GM12878 (cell line): ENCODE results near the gene BARX2. TPM values are rescaled to one million over a fixed set of nuclear protein-coding genes. Genes with fewer than 3 reads are reported as not detected.

Source experiments
- ATAC-seq: fragments of 200-7000 bp; cut with Tn5 transposase; 3 replicates; pipeline ENCODE4 v1.9.1; 2020; ENCODE audit warnings: mild to moderate bottlenecking, moderate library complexity
- Bru-seq: library from RNA; stranded (reverse); fragments of 400-500 nt; gene quantifications from one replicate; lab custom pipeline; 2021; lab: Mats Ljungman, UMichigan
- BruChase-seq, 2 experiments: library from RNA; stranded (reverse); fragments of 400-500 nt; gene quantifications; one replicate each; lab custom pipeline; 2021; lab: Mats Ljungman, UMichigan
- BruUV-seq: library from RNA; stranded (reverse); fragments of 400-500 nt; replicated peaks from 2 replicates; lab custom pipeline; 2021; lab: Mats Ljungman, UMichigan
- CTCF ChIA-PET: fragments of 300-600 bp; sonication (Branson Sonifier 250); formaldehyde crosslinking; extraction: SDS; loops from one replicate; lab custom pipeline; 2021; ENCODE audit warnings: inconsistent platforms; lab: Yijun Ruan, JAX
- POLR2A ChIA-PET: fragments of 350-600 bp; formaldehyde crosslinking; extraction: SDS; loops from one replicate; lab custom pipeline; 2021; ENCODE audit warnings: inconsistent platforms; lab: Charles Lee
- RAD21 ChIA-PET: fragments of 300-600 bp; sonication (Branson Sonifier 250); formaldehyde crosslinking; loops from one replicate; lab custom pipeline; 2023; ENCODE audit warnings: antibody characterized with exemption; ENCODE audit not compliant: unreplicated experiment; lab: Charles Lee
- SMC1A ChIA-PET: fragments of 300-600 bp; sonication (Branson Sonifier 250); formaldehyde crosslinking; loops from one replicate; lab custom pipeline; 2023; ENCODE audit not compliant: unreplicated experiment, uncharacterized antibody; lab: Charles Lee
- DNase-seq: peaks from one replicate; pipeline ENCODE4 v3.0.0-alpha.2; 2011; ENCODE audit warnings: low read depth, low spot score
- FAIRE-seq: peaks from 3 replicates; lab custom pipeline; 2011; peaks lifted over from hg19 to GRCh38; lab: Jason Lieb, UNC
- H2AFZ ChIP-seq: 2 replicates; pipeline ENCODE4 v1.6.0; 2011; ENCODE audit warnings: low read depth, low read length, control low read depth; ENCODE audit not compliant: control insufficient read depth
- H3K27ac ChIP-seq: 2 replicates; pipeline ENCODE4 v1.5.1; 2011; ENCODE audit warnings: control low read depth; ENCODE audit not compliant: control insufficient read depth, insufficient read depth
- H3K27me3 ChIP-seq, 2 experiments: replicated peaks in 1 of 2; 2 replicates each; pipeline versions ENCODE4 v1.6.0 to v1.6.1; 2011; ENCODE audit warnings: low read length in 1 of 2; ENCODE audit not compliant: control insufficient read depth in 2 of 2, insufficient read depth in 2 of 2
- H3K36me3 ChIP-seq, 2 experiments: 2 replicates each; pipeline ENCODE4 v1.5.1; 2011; ENCODE audit warnings: low read length in 1 of 2; ENCODE audit not compliant: control insufficient read depth in 2 of 2, insufficient read depth in 2 of 2
- H3K4me1 ChIP-seq: 2 replicates; pipeline ENCODE4 v1.6.1; 2011; ENCODE audit warnings: mild to moderate bottlenecking, low read length, moderate library complexity, mixed read lengths; ENCODE audit not compliant: control insufficient read depth, insufficient read depth
- H3K4me2 ChIP-seq: 2 replicates; pipeline ENCODE4 v1.6.0; 2011; ENCODE audit warnings: control low read depth; ENCODE audit not compliant: control insufficient read depth, insufficient read depth
- H3K4me3 ChIP-seq: fragments of 200-600 bp; sonication (generic); 2 replicates; pipeline ENCODE4 v1.5.1; 2016
- H3K79me2 ChIP-seq: 2 replicates; pipeline ENCODE4 v1.6.0; 2011; ENCODE audit warnings: low read length; ENCODE audit not compliant: control insufficient read depth, insufficient read depth
- H3K9ac ChIP-seq: 2 replicates; pipeline ENCODE4 v1.8.0; 2011; ENCODE audit warnings: low read length, control low read depth, mixed read lengths; ENCODE audit not compliant: control insufficient read depth, insufficient read depth
- H3K9me3 ChIP-seq: replicated peaks from 3 replicates; pipeline ENCODE4 v1.5.1; 2011; ENCODE audit warnings: mild to moderate bottlenecking, low read length; ENCODE audit not compliant: control insufficient read depth, insufficient read depth
- H4K20me1 ChIP-seq: 2 replicates; pipeline ENCODE4 v1.6.0; 2011; ENCODE audit not compliant: control insufficient read depth, insufficient read depth
- E2F8 ChIP-seq: fragments of 450-650 bp; IDR thresholded peaks from 2 replicates; pipeline ENCODE4 v1.6.1; 2018; ENCODE audit warnings: mild to moderate bottlenecking, low read depth, moderate library complexity; ENCODE audit not compliant: partially characterized antibody
- FOS ChIP-seq: IDR thresholded peaks from 3 replicates; pipeline ENCODE4 v1.6.1; 2011; ENCODE audit warnings: borderline replicate concordance; ENCODE audit not compliant: insufficient read length; ENCODE audit errors: extremely low read depth
- KLF5 ChIP-seq: fragments of 450-650 bp; IDR thresholded peaks from 2 replicates; pipeline ENCODE4 v1.6.1; 2014; ENCODE audit warnings: mild to moderate bottlenecking; ENCODE audit not compliant: partially characterized antibody
- MLLT1 ChIP-seq: fragments of 450-650 bp; IDR thresholded peaks from 2 replicates; pipeline ENCODE4 v1.6.1; 2016; ENCODE audit warnings: mild to moderate bottlenecking
- RAD21 ChIP-seq: IDR thresholded peaks from 2 replicates; pipeline ENCODE4 v1.6.1; 2011; ENCODE audit warnings: mild to moderate bottlenecking, low read depth, low read length, moderate library complexity; ENCODE audit not compliant: insufficient read depth
- SMC3 ChIP-seq: IDR thresholded peaks from 2 replicates; pipeline ENCODE4 v1.6.1; 2011; ENCODE audit warnings: low read length, improper control_type of control experiment, borderline replicate concordance
- SPI1 ChIP-seq: IDR thresholded peaks from 2 replicates; pipeline ENCODE4 v1.6.1; 2011; ENCODE audit warnings: low read depth, mild to moderate bottlenecking, low read length, moderate library complexity, borderline replicate concordance; ENCODE audit not compliant: insufficient read depth
- TCF7 ChIP-seq: IDR thresholded peaks from 2 replicates; pipeline ENCODE4 v1.6.1; 2014; ENCODE audit warnings: antibody characterized with exemption, borderline replicate concordance
- WRNIP1 ChIP-seq: IDR thresholded peaks from 2 replicates; pipeline ENCODE4 v1.6.1; 2011; ENCODE audit warnings: low read depth, low read length, improper control_type of control experiment, borderline replicate concordance
- WGBS: methylation state at CpG from one replicate; pipeline ENCODE4 v1.1.6; 2016; ENCODE audit warnings: low lambda C conversion rate; ENCODE audit not compliant: insufficient replicate concordance, insufficient coverage; ENCODE audit errors: missing lambda C conversion rate; 5-methylcytosine and 5-hydroxymethylcytosine counted together
- in situ Hi-C: fragments of 300-500 bp; cut with MboI; formaldehyde crosslinking; loops from 9 replicates; pipeline ENCODE4 v1.14.3; 2018; ENCODE audit warnings: mixed read lengths
- intact Hi-C: fragments of 100-400 bp; cut with micrococcal nuclease; formaldehyde crosslinking; loops from one replicate; pipeline ENCODE4 v1.14.2; 2022; ENCODE audit not compliant: unreplicated experiment
- long read RNA-seq, 2 experiments: library from polyadenylated mRNA; unstranded; transcript quantifications; one replicate each; pipeline ENCODE4 v2.0.0, GENCODE V29; 2019 to 2020
- polyA minus RNA-seq, 3 experiments: library from RNA; depleted of rRNA, polyadenylated mRNA; stranded (reverse); fragments of >200 nt; gene quantifications; 2 replicates each; pipeline ENCODE4 v1.2.3, GENCODE V29; 2011
- polyA plus RNA-seq, 11 experiments: library from polyadenylated mRNA; depleted of rRNA in 4 of 11; unstranded in 6 of 11; stranded (reverse) in 5 of 11; fragments of >200 nt; fragmentation: Nextera tagmentation in 4 of 11; fragmentation: Illumina TruSeq in 1 of 11; extraction: Ambion mirVana in 4 of 11; extraction: Trizol in 1 of 11; gene quantifications; 1 replicate in 1 of 11; 2 replicates in 10 of 11; pipeline versions ENCODE4 v1.2.1 to v1.2.3, GENCODE V29; 2011 to 2016; ENCODE audit warnings: inconsistent platforms in 2 of 11, missing spikeins in 2 of 11, low read depth in 1 of 11
- total RNA-seq, 4 experiments: library from RNA; depleted of rRNA in 3 of 4; stranded (reverse); fragments of >200 nt in 3 of 4; fragmentation: Illumina TruSeq in 1 of 4; extraction: Trizol in 1 of 4; gene quantifications; 2 replicates each; pipeline versions ENCODE4 v1.2.1 to v1.2.3, GENCODE V29; 2013 to 2021
- TF ChIP-seq, protein P1 (sequence below), 3 experiments: IDR thresholded peaks in 2 of 3; conservative IDR thresholded peaks in 1 of 3; 2 replicates each; pipeline ENCODE4 v1.5.1; 2011; ENCODE audit warnings: low read depth in 3 of 3, low read length in 3 of 3, mild to moderate bottlenecking in 3 of 3, control low read depth in 2 of 3, moderate library complexity in 2 of 3, inconsistent platforms in 1 of 3, mixed read lengths in 1 of 3; ENCODE audit not compliant: control insufficient read depth in 2 of 3, insufficient read depth in 1 of 3; ENCODE audit errors: extremely low read depth in 1 of 3

Gene BARX2
- not detected in 2 replicates for total RNA-seq (2013; cell fraction: nucleolus; rRNA removed)
- total RNA-seq (2014; rRNA removed) (not detected in 2 replicates), total RNA-seq (2014; rRNA removed; fragmentation: Illumina TruSeq; extraction: Trizol) (not detected in 2 replicates), total RNA-seq (2021) (not detected in 2 replicates), polyA plus RNA-seq (2011; rRNA removed) (0.82 and 0.84 TPM in 2 replicates), polyA plus RNA-seq (2014; fragmentation: Illumina TruSeq; extraction: Trizol) (0.07 TPM in 1 of 2 replicates, not detected in the other), polyA plus RNA-seq (2014; fragmentation: Nextera tagmentation; extraction: Ambion mirVana) (not detected), polyA plus RNA-seq (2014; rRNA removed) (not detected in 2 replicates), polyA plus RNA-seq (2016; fragmentation: Nextera tagmentation; extraction: Ambion mirVana) (not detected), polyA minus RNA-seq (2011; rRNA and poly(A)+ RNA removed) (0.44 and 0.77 TPM in 2 replicates), Bru-seq, nascent RNA (percentile 4 among the genes with signal in this experiment), BruChase-seq, experiment 1, labeled RNA remaining after a 6-hour chase (percentile 6 among the genes with signal in this experiment), BruChase-seq, experiment 2, labeled RNA remaining after a 2-hour chase (percentile 12 among the genes with signal in this experiment)
- polyA plus RNA-seq (2011; ENCODE audit: low read depth) = not detected
- 0.62 and 0.82 TPM in 2 replicates for polyA plus RNA-seq (2011; cell fraction: cytosol; rRNA removed)
- polyA plus RNA-seq (2011; cell fraction: nucleus; rRNA removed) = 0.26 and 0.81 TPM in 2 replicates
- polyA plus RNA-seq (2012) = 0.07 and 0.11 TPM in 2 replicates
- not detected in 2 replicates for polyA minus RNA-seq (2011; cell fraction: cytosol; rRNA and poly(A)+ RNA removed)
- polyA minus RNA-seq (2011; cell fraction: nucleus; rRNA and poly(A)+ RNA removed) = 0.24 and 0.38 TPM in 2 replicates
- long read RNA-seq, experiment 1 = 0 reads
- long read RNA-seq, experiment 2 = 0 reads

DNA sequence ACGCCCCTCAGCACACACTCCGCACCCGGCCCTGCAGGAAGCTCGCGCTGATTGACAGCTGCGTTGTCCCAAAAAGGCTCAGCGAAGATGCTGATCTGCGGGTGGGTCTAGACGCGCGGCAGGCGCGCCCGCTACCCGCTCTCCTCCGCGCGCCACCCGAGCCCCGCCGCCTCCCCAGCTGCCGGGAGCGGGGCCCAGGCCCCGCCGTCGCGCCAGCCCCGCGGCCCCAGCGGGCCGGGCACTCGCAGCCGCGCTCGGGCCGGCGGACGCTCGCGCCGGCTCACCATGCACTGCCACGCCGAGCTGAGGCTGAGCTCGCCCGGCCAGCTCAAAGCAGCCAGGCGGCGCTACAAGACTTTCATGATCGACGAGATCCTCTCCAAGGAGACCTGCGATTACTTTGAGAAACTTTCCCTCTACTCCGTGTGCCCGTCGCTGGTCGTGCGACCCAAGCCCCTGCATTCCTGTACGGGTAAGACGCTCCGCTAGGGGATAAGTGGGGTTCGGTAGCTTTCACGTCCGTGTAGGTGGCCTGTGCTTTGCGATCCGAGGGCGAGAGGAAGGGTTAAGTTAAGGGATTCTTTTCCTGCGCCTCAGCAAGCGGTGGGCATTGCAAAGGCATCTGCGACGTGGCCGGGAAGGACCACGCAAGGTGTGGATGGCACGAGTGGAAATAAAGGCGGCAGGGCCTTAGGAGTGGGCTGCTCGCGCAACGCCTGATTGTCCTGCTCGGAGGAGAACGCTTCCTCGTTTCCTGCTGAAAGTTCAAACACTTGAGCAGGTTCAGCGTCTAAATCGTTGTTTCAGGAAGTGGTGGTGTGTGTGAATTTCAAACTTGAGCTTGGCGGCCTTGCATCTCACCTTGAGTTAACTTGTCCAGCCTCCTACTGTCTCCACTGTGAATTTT lies at the start of gene BARX2:
Gene BARX2, plus strand, starts transcription at position 98 of the 907 bp plus-strand sequence. Its CDS starts 188 bp downstream, at position 286.
- no peak for FAIRE-seq
- intact Hi-C loops (loop anchor here (5.0 kb wide), 1 partner anchor 321 kb away; no protein-coding TSS in a partner anchor), in situ Hi-C loops (no loop called here)
- H3K79me2 ChIP-seq = no peaks in the 10 kb centered on the region
- ATAC-seq = peak; percentile 43; the same call in 2 of the 3 replicates
- peak within 1 kb of the TSS; percentile 29 for H2AFZ ChIP-seq
- POLR2A ChIA-PET = no interaction called here
- DNase-seq = no peak
- no peaks in the 10 kb centered on the region for H3K4me1 ChIP-seq
- no peaks in the 10 kb centered on the region for H4K20me1 ChIP-seq
- H3K4me2 ChIP-seq = no peak within 1 kb of the TSS
- CTCF ChIA-PET = interaction anchor here (0.6 to 2.4 kb wide), 6 partner anchors 11 to 372 kb away, joined by 3 to 7 read pairs (median 4); no protein-coding TSS in a partner anchor
- 39% methylated on average over 35 of the region's 81 CpGs for WGBS
- no peak within 1 kb of the TSS for H3K9ac ChIP-seq
- H3K36me3 ChIP-seq = no peaks in the 10 kb centered on the region
- no peaks in the 10 kb centered on the region for H3K9me3 ChIP-seq
- peaks cover 14 to 26% of the 10 kb centered on the region in 2 experiments for H3K27me3 ChIP-seq
- SMC1A ChIA-PET = no interaction called here
- no peak within 1 kb of the TSS for H3K4me3 ChIP-seq
- BruUV-seq = no TSS peak
- RAD21 ChIA-PET = no interaction called here
- H3K27ac ChIP-seq = no peak within 1 kb of the TSS
- TF ChIP-seq MLLT1 (no peak), KLF5 (no peak), SPI1 (no peak), E2F8 (no peak), TCF7 (no peak), RAD21 (peak; percentile 36), FOS (no peak), SMC3 (peak; percentile 27; the same call in 1 of the 2 replicates), WRNIP1 (no peak)
- TF ChIP-seq, protein P1, sequence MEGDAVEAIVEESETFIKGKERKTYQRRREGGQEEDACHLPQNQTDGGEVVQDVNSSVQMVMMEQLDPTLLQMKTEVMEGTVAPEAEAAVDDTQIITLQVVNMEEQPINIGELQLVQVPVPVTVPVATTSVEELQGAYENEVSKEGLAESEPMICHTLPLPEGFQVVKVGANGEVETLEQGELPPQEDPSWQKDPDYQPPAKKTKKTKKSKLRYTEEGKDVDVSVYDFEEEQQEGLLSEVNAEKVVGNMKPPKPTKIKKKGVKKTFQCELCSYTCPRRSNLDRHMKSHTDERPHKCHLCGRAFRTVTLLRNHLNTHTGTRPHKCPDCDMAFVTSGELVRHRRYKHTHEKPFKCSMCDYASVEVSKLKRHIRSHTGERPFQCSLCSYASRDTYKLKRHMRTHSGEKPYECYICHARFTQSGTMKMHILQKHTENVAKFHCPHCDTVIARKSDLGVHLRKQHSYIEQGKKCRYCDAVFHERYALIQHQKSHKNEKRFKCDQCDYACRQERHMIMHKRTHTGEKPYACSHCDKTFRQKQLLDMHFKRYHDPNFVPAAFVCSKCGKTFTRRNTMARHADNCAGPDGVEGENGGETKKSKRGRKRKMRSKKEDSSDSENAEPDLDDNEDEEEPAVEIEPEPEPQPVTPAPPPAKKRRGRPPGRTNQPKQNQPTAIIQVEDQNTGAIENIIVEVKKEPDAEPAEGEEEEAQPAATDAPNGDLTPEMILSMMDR (IDR thresholded peaks at IDR 0.05 in 2 of 3, conservative IDR thresholded peaks at IDR 0.05 in 1 of 3; ENCODE audit: control insufficient read depth in 2 of 3, extremely low read depth in 1 of 3, insufficient read depth in 1 of 3, low read depth in 3 of 3, low read length in 3 of 3) = peak; percentile 12 to 40 (median 16); a peak in 3 of 6 replicates
